Measurements from ENCODE around the gene PDE6B.

Gene PDE6B

GRCh38 chr4:632196-632790 lies 6.9 kb downstream of the PDE6B start:
- TF ChIP-seq EZH2phosphoT487 (IDR thresholded peaks at IDR 0.05; ENCODE audit: low read depth): no peak
- TF ChIP-seq, protein P1, sequence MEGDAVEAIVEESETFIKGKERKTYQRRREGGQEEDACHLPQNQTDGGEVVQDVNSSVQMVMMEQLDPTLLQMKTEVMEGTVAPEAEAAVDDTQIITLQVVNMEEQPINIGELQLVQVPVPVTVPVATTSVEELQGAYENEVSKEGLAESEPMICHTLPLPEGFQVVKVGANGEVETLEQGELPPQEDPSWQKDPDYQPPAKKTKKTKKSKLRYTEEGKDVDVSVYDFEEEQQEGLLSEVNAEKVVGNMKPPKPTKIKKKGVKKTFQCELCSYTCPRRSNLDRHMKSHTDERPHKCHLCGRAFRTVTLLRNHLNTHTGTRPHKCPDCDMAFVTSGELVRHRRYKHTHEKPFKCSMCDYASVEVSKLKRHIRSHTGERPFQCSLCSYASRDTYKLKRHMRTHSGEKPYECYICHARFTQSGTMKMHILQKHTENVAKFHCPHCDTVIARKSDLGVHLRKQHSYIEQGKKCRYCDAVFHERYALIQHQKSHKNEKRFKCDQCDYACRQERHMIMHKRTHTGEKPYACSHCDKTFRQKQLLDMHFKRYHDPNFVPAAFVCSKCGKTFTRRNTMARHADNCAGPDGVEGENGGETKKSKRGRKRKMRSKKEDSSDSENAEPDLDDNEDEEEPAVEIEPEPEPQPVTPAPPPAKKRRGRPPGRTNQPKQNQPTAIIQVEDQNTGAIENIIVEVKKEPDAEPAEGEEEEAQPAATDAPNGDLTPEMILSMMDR (IDR thresholded peaks at IDR 0.05; ENCODE audit: low read depth, low read length): no peak
- no peak overlapping the region for H3K27ac ChIP-seq (ENCODE audit: low read length)
- no peaks in the 10 kb centered on the region for H3K9me3 ChIP-seq (ENCODE audit: insufficient read depth, low read length)
- H3K79me2 ChIP-seq (ENCODE audit: low read length): no peaks in the 10 kb centered on the region
- no peaks in the 10 kb centered on the region for H3K36me3 ChIP-seq (replicated peaks; ENCODE audit: low read depth, low read length)
- no peak overlapping the region for H3K4me3 ChIP-seq (ENCODE audit: low read length)
- H3K9ac ChIP-seq (ENCODE audit: low read length): no peak overlapping the region
- no peak overlapping the region for H3K4me2 ChIP-seq (ENCODE audit: low read length)
- H2AFZ ChIP-seq (ENCODE audit: low read depth, low read length): no peak overlapping the region
- H3K4me1 ChIP-seq (ENCODE audit: low read length): no peaks in the 10 kb centered on the region
- H4K20me1 ChIP-seq (ENCODE audit: insufficient read depth, low read length): no peaks in the 10 kb centered on the region
- no peaks in the 10 kb centered on the region for H3K27me3 ChIP-seq (ENCODE audit: low read depth, low read length)

- H3K27ac ChIP-seq (ENCODE audit: low read length): no peak overlapping the region
- no peaks in the 10 kb centered on the region for H3K27me3 ChIP-seq (ENCODE audit: low read depth, low read length)
- TF ChIP-seq, protein P1 (IDR thresholded peaks at IDR 0.05; ENCODE audit: low read depth, low read length): no peak
- TF ChIP-seq EZH2phosphoT487 (IDR thresholded peaks at IDR 0.05; ENCODE audit: low read depth): no peak
- no peak overlapping the region for H2AFZ ChIP-seq (ENCODE audit: low read depth, low read length)
- H3K4me2 ChIP-seq (ENCODE audit: low read length): no peak overlapping the region
- no peaks in the 10 kb centered on the region for H4K20me1 ChIP-seq (ENCODE audit: insufficient read depth, low read length)
- H3K9ac ChIP-seq (ENCODE audit: low read length): no peak overlapping the region
- H3K36me3 ChIP-seq (replicated peaks; ENCODE audit: low read depth, low read length): no peaks in the 10 kb centered on the region
- no peaks in the 10 kb centered on the region for H3K9me3 ChIP-seq (ENCODE audit: insufficient read depth, low read length)
- no peaks in the 10 kb centered on the region for H3K79me2 ChIP-seq (ENCODE audit: low read length)
- H3K4me3 ChIP-seq (ENCODE audit: low read length): no peak overlapping the region
- no peaks in the 10 kb centered on the region for H3K4me1 ChIP-seq (ENCODE audit: low read length)
Observed at GRCh38 chr4:632926-633325, 7.6 kb downstream of the PDE6B start.

GRCh38 chr4:633406-633805 lies 8.0 kb downstream of the PDE6B start:
- H3K27me3 ChIP-seq (ENCODE audit: low read depth, low read length): no peaks in the 10 kb centered on the region
- TF ChIP-seq, protein P1 (IDR thresholded peaks at IDR 0.05; ENCODE audit: low read depth, low read length): no peak
- TF ChIP-seq EZH2phosphoT487 (IDR thresholded peaks at IDR 0.05; ENCODE audit: low read depth): no peak
- H3K9ac ChIP-seq (ENCODE audit: low read length): no peak overlapping the region
- H2AFZ ChIP-seq (ENCODE audit: low read depth, low read length): no peak overlapping the region
- no peak overlapping the region for H3K4me2 ChIP-seq (ENCODE audit: low read length)
- no peaks in the 10 kb centered on the region for H3K4me1 ChIP-seq (ENCODE audit: low read length)
- H3K4me3 ChIP-seq (ENCODE audit: low read length): no peak overlapping the region
- H3K79me2 ChIP-seq (ENCODE audit: low read length): no peaks in the 10 kb centered on the region
- no peak overlapping the region for H3K27ac ChIP-seq (ENCODE audit: low read length)
- H4K20me1 ChIP-seq (ENCODE audit: insufficient read depth, low read length): no peaks in the 10 kb centered on the region
- no peaks in the 10 kb centered on the region for H3K36me3 ChIP-seq (replicated peaks; ENCODE audit: low read depth, low read length)
- no peaks in the 10 kb centered on the region for H3K9me3 ChIP-seq (ENCODE audit: insufficient read depth, low read length)

DNA sequence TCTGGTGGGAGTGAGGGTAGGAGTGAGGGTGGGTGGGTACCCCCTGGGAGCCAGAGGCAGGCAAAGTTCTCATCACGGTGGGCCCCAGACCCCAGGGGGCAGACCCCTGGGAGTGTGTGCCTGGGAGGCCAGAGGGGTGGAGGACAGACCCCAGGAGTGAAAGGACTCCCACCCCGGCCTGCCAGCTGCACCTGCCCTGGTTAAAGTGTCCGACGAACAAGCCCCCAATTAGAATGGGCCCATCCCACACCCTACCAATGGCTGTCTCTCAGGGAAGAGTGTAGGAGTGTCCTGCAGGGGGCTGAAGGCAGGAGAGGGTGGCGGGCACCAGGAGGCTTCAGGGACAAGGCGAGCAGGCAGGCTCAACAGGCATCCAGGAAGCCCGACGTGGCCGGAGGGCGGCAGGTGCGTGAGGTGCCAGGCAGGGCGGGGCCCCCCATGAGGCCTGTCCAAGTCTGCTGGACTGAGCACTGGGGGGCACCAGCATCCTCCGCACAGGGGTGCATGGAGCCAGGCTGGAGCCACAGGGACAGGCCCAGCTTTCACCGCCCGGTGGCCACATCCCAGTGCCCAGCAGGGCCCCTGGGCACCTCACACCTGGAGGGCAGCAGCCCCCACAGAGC lies 8.7 kb downstream of the PDE6B start:
- no peaks in the 10 kb centered on the region for H3K9me3 ChIP-seq (ENCODE audit: insufficient read depth, low read length)
- H3K4me1 ChIP-seq (ENCODE audit: low read length): no peaks in the 10 kb centered on the region
- no peaks in the 10 kb centered on the region for H3K27me3 ChIP-seq (ENCODE audit: low read depth, low read length)
- no peak overlapping the region for H3K27ac ChIP-seq (ENCODE audit: low read length)
- H4K20me1 ChIP-seq (ENCODE audit: insufficient read depth, low read length): no peaks in the 10 kb centered on the region
- H2AFZ ChIP-seq (ENCODE audit: low read depth, low read length): no peak overlapping the region
- TF ChIP-seq EZH2phosphoT487 (IDR thresholded peaks at IDR 0.05; ENCODE audit: low read depth): no peak
- TF ChIP-seq, protein P1 (IDR thresholded peaks at IDR 0.05; ENCODE audit: low read depth, low read length): no peak
- H3K36me3 ChIP-seq (replicated peaks; ENCODE audit: low read depth, low read length): no peaks in the 10 kb centered on the region
- H3K79me2 ChIP-seq (ENCODE audit: low read length): no peaks in the 10 kb centered on the region
- no peak overlapping the region for H3K4me3 ChIP-seq (ENCODE audit: low read length)
- H3K4me2 ChIP-seq (ENCODE audit: low read length): no peak overlapping the region
- H3K9ac ChIP-seq (ENCODE audit: low read length): no peak overlapping the region
